T-helper 1 cell treated with Interleukin-12 subunit alpha and Interleukin-12 subunit beta and Interleukin-4 antibody, amounts not matched to agents 30 ng/mL and 1 ng/mL, for 36 hours (primary cell): ENCODE measurements around the gene KDM4C. TPM values are rescaled to one million over a fixed set of nuclear protein-coding genes. Genes with fewer than 3 reads are reported as not detected.

ENCODE experiments used
- intact Hi-C: fragments of 100-400 bp; cut with micrococcal nuclease; formaldehyde crosslinking; loops from one replicate; pipeline ENCODE4 v1.15.1; 2024
- total RNA-seq: library from RNA; stranded (reverse); gene quantifications from 2 replicates; pipeline ENCODE4 v1.2.3, GENCODE V29; 2022

The KDM4C gene
- total RNA-seq, 1 donor from 2014 or later = 60.0 TPM

GRCh38 chr9:7089406-7090193, 331.8 kb downstream of the KDM4C start:
- intact Hi-C loops = no loop called here

DNA sequence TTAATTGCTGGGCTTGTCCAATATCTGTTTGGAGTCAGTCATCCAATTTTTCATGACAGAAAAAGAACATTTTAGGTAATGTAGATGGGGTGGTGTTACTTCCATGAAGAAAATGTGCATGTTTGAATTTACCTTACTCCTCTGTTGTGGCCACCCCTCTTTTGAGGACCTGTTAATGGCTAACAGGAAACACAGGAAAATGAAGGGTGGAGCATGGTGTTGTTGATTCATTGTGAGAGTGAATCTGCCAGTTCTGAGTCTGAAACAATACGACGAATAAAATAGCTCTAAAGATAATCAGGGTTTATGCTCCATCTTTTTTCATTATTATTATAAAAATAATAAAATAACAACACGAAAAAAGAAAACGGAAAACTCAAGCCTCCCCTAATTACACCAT, 335.3 kb downstream of the KDM4C start:
- intact Hi-C loops = no loop called here

DNA sequence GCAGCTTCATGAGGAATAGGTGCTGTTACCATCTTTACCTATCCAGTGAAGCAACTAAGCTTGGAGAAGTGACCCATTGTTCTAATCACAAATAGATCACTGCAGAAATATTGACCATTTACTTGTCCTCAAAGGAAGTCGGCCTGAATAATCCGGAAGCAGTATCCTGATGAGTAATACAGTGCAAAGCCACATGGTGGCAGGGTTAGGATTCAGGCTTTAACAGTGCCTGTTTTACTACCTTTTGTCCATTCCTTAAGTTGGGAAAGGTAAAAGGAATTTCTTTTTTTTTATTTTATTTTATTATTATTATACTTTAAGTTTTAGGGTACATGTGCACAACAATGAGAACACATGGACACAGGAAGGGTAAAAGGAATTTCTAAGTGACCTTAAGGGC, 336.3 kb downstream of the KDM4C start:
- intact Hi-C loops = no loop called here

DNA sequence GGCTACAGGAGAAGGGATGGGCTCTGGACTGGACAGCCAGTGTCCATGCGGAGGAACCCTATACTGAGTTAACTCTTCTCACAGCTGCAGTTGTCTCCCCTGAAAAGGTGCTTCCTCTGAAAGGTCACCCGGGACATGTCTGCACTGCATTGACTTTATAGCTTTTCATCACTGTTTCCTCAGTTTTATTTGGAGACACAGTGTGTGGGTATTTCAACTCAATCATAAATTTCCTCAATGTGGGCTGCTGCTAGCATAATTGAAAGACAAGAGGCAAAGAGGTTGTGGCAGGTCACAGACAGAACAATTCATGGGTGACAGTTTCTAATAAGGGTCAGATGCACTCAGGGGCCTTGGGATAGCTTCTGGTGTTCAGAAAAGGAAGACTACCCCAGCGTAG, 336.8 kb downstream of the KDM4C start:
- intact Hi-C loops = no loop called here

DNA sequence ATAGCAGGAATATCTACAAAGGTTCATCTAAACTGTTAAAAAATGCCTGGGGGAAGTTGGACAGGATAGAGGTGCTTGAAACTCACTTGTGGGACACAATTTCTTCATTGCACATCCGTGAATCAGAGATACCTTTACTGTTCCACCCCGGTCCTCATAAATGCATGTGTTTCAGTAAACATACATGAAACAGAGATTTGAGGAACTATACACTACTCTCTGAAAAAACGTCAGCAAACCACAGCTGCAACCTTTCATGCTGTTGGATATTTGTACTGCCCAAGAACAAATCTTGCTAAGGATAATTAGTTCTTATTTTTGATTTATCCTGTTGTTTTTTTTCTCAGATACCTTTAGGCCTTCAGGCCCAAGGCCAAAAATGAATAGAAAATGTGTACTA, 337.3 kb downstream of the KDM4C start:
- intact Hi-C loops = no loop called here

DNA sequence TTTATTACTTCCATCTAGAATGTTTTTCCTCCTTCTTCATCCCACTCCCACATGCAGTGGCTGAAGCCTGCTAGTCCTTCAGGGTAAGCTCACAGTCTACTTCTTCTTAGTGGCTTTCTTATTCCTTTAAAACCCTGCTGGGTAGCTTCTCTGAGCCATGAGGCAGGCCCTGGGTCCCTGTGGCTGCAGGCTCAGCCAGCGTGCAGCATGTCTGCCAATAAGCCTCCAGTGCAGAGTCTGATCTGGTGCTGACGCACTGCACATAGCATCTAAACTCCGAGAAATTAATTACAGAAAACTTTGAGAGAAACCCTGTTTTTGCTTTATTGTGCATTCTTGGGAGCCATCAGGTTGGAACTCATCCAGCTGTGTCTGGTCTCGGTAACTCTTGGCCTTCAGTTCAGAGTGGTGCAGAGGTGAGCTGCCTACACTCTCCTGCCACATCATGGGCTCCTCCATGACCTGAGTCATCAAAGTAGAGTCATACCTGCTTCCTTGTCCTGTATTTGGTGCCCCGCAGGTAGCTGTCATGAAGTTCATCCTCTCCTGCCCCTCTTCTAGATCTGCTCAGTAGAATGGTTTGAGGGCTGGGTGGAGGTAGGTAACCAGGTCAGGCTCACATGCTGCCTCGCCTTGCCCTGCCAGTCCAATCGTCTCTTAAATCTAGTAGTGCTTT, 339.4 kb downstream of the KDM4C start:
- intact Hi-C loops = no loop called here

GRCh38 chr9:7097785-7098752, 340.3 kb downstream of the KDM4C start:
- intact Hi-C loops = no loop called here

GRCh38 chr9:7103367-7103766, 345.6 kb downstream of the KDM4C start:
- intact Hi-C loops = no loop called here

DNA sequence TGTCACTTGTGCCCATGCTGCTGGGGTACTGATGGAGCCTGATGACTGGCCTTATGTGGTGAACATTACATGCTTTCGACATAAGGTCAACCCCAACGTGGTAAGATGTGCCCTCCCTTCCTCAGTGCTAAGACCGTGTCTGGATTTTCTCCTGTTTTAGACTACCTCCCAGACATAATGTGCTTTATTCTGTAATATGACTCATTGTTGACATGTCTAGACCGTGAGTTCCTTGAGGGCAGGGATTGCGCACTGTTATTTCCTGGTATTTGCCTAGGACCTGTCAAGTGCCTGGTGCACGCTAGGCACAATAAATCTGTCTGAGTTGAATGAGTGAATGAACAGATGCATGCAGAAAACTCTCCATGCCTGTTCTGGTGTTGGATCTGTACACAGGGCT, 346.0 kb downstream of the KDM4C start:
- intact Hi-C loops = no loop called here

- intact Hi-C loops = no loop called here
Observed at GRCh38 chr9:7104625-7105024, 346.9 kb downstream of the KDM4C start.

DNA sequence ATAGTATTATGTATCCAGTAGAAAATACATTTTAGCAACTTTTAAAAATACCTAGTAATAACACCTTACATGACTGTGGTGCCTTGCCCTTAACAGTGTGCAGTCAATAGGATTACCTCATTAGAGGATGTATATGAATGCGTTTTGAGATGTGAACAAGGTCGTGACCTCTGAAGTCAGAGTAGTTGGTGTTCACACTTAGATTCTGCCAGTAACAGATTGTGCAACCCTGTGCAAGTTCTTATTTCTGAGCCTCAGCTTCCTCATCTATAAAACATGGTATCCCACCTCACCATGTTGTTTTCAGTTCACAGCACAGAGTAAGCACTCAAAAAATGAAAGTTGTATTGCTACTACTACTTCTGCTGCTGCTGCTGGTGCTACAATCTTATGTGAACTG, 347.3 kb downstream of the KDM4C start:
- intact Hi-C loops = no loop called here

DNA sequence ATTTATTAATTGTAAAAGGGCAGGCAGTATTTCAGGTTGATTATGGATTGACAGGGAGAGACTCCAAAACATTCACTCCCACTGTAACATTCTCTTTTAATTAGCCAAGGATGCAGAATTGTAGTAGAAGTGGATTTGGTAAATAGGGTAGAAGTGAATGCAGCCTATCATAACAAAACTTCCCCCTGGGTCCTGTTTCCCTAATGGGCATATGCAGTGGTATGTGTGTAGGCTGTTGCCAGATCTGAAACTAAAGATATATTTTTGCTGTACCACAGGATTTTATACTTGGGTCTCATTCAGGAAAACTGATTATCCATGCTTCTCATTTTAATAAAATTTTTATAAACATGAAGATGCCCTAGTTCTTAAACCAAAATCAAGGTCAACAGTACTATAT, 351.2 kb downstream of the KDM4C start:
- intact Hi-C loops = no loop called here

DNA sequence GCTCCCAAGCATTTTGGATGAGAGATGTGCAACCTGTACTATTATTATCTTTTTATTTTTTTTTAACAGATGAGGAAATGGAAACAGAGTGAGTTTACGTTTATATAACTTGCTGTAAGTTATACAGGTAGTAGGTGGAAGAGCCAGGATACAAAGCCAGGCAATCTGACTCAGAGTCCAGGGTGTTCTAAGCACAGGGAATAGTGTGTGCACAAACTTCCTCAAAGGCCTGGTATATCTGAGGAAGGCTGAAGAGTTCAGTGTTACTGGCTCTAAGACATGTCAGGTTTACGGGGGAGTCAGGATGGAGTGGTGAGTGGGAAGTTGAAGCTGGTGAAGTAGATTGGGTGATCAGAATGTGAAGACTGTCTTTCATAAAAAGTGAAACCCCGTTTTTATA, 353.6 kb downstream of the KDM4C start:
- intact Hi-C loops = no loop called here

GRCh38 chr9:7115606-7116005, 357.8 kb downstream of the KDM4C start:
- intact Hi-C loops = no loop called here

DNA sequence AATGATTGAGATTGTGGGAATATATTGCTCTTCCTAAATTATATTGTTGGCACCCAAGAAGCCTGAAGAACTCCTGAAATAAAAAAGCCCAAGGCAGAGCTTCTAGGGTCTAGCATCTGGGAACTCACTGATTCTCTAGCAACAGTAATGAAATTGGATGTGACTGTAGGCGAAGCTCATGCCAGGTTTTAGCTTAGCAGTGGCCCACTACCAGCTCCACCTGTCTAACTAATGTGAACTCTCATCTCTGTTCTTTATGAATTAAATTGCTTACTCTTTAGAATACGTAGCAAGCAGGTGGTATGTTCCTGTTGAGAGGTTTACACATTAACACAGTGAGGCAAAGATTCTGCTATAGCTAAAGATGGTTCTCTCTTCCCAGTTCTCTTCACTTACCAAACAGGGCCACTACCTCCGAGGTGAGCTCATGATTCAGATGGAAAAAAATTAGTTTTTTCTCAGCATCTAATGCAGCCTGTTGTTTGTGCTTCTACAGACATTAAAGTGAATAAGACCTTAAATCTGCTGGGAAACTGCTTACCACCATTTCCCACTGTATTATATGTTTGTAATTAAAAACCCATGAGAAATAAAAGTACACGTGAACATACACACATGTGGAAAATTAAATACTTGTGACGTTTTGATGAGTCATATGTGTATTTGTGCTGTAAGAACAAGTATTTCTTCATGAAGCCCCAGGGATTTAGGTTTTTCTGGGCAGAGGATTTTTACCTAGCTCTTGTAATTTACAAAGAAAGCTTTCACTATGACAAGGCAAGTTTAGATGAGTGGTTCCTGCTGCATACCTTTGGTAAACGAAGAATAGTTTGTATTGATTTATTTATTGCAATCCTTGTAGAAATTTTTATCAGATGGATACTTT, 360.1 kb downstream of the KDM4C start:
- intact Hi-C loops = no loop called here

- intact Hi-C loops = no loop called here
Observed at GRCh38 chr9:7118633-7119032, 360.9 kb downstream of the KDM4C start.

GRCh38 chr9:7119612-7120011, 361.8 kb downstream of the KDM4C start:
- intact Hi-C loops = no loop called here

DNA sequence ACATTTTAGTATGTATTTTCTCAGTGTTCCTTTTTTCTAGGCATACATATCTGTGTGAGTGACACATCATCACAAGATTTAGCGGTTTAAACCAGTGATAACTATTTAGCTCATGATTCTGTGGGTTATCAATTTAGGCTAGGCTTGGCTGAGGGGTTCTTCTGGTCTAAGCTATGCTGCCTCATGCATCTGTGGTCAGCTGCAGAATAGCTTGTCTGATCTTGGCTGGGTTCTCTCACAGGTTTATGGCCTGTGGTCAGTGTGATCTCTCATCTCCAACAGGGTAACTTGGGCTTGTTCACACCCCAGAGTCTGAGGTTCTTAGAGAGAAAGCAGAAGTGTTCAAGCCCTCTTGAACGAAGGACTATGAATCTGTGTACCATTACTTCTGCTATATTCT, 363.3 kb downstream of the KDM4C start:
- intact Hi-C loops = no loop called here

- intact Hi-C loops = no loop called here
Observed at GRCh38 chr9:7121664-7122063, 363.9 kb downstream of the KDM4C start.

- intact Hi-C loops = no loop called here
Observed at GRCh38 chr9:7123743-7124142, 366.0 kb downstream of the KDM4C start.

GRCh38 chr9:7125231-7125630, 367.5 kb downstream of the KDM4C start:
- intact Hi-C loops = no loop called here
